Vagina (tissue), 2 donors: ENCODE results near the gene CLEC4E. TPM values are rescaled to one million over a fixed set of nuclear protein-coding genes. Genes with fewer than 3 reads are reported as not detected.

Experiments used
- DNase-seq, 2 donors: peaks; one replicate each; pipeline ENCODE4 v3.0.0-alpha.2; 2017; ENCODE audit errors: extremely low spot score in 2 of 2
- H3K27ac ChIP-seq: fragments of 200-600 bp; sonication (generic); one replicate; pipeline ENCODE4 v1.5.1; 2019
- H3K27me3 ChIP-seq: fragments of 200-600 bp; sonication (generic); one replicate; pipeline ENCODE4 v1.5.1; 2019
- H3K36me3 ChIP-seq, 2 donors: fragments of 200-600 bp; sonication (generic); one replicate each; pipeline ENCODE4 v1.5.1; 2017 to 2019
- H3K4me1 ChIP-seq: fragments of 200-600 bp; sonication (generic); one replicate; pipeline ENCODE4 v1.5.1; 2019
- H3K4me3 ChIP-seq, 2 donors: fragments of 200-600 bp; sonication (generic); 1 replicate in 1 of 2; 2 replicates in 1 of 2; pipeline ENCODE4 v1.5.1; 2016 to 2019
- H3K9me3 ChIP-seq: fragments of 200-600 bp; sonication (generic); one replicate; pipeline ENCODE4 v1.5.1; 2019
- CTCF ChIP-seq, 3 experiments: fragments of 450-650 bp in 2 of 3; fragments of 200-600 bp in 1 of 3; sonication (generic) in 1 of 3; IDR thresholded peaks; one replicate each; pipeline ENCODE4 v1.5.1; 2017 to 2019; ENCODE audit warnings: antibody characterized with exemption in 3 of 3, mild to moderate bottlenecking in 2 of 3, moderate library complexity in 2 of 3
- POLR2A ChIP-seq, 2 donors: fragments of 450-650 bp; IDR thresholded peaks; one replicate each; pipeline ENCODE4 v1.6.1; 2017; ENCODE audit warnings: antibody characterized with exemption in 2 of 2, mild to moderate bottlenecking in 2 of 2, moderate library complexity in 2 of 2
- POLR2AphosphoS5 ChIP-seq, 2 donors: sonication (generic); formaldehyde crosslinking; IDR thresholded peaks; one replicate each; pipeline ENCODE4 v1.9.0; 2017; ENCODE audit warnings: antibody characterized with exemption in 2 of 2, mild to moderate bottlenecking in 2 of 2, low read depth in 1 of 2; ENCODE audit not compliant: insufficient read depth in 1 of 2
- intact Hi-C: fragments of 100-400 bp; cut with DNase I; formaldehyde crosslinking; loops from one replicate; pipeline ENCODE4 v1.15.1; 2023
- total RNA-seq: library from RNA; depleted of rRNA; stranded (reverse); fragments of >200 nt; gene quantifications from one replicate; pipeline ENCODE4 v1.2.3, GENCODE V29; 2016

Gene CLEC4E
- total RNA-seq, 1 donor from 2014 or later, result not detected

GRCh38 chr12:8561011-8561410 is 20.3 kb upstream of the CLEC4E start:
- Histone ChIP-seq H3K27me3 (no peaks in the 10 kb centered on the region), H3K4me3 (no peak overlapping the region), H3K36me3 (no peaks in the 10 kb centered on the region), H3K4me1 (no peaks in the 10 kb centered on the region), H3K27ac (no peak overlapping the region), H3K9me3 (no peaks in the 10 kb centered on the region)
- intact Hi-C loops, result no loop called here
- TF ChIP-seq POLR2A (IDR thresholded peaks at IDR 0.05), result no peak
- no peak for TF ChIP-seq POLR2AphosphoS5 (IDR thresholded peaks at IDR 0.05; ENCODE audit: insufficient read depth in 1 of 2, low read depth in 1 of 2)
- TF ChIP-seq CTCF (IDR thresholded peaks at IDR 0.05), result no peak
- no peak for DNase-seq

GRCh38 chr12:8559676-8560075 is 19.0 kb upstream of the CLEC4E start:
- Histone ChIP-seq H3K36me3 (no peaks in the 10 kb centered on the region), H3K4me1 (no peaks in the 10 kb centered on the region), H3K9me3 (no peaks in the 10 kb centered on the region), H3K27me3 (no peaks in the 10 kb centered on the region), H3K27ac (no peak overlapping the region), H3K4me3 (no peak overlapping the region)
- intact Hi-C loops, result no loop called here
- no peak for DNase-seq
- TF ChIP-seq POLR2AphosphoS5 (IDR thresholded peaks at IDR 0.05; ENCODE audit: insufficient read depth in 1 of 2, low read depth in 1 of 2) (no peak), CTCF (IDR thresholded peaks at IDR 0.05) (no peak), POLR2A (IDR thresholded peaks at IDR 0.05) (no peak)

- Histone ChIP-seq H3K9me3 (no peaks in the 10 kb centered on the region), H3K4me1 (no peaks in the 10 kb centered on the region), H3K27ac (no peak overlapping the region), H3K36me3 (no peaks in the 10 kb centered on the region), H3K4me3 (no peak overlapping the region), H3K27me3 (no peaks in the 10 kb centered on the region)
- DNase-seq, result no peak
- TF ChIP-seq POLR2AphosphoS5 (IDR thresholded peaks at IDR 0.05; ENCODE audit: insufficient read depth in 1 of 2, low read depth in 1 of 2) (no peak), POLR2A (IDR thresholded peaks at IDR 0.05) (no peak), CTCF (IDR thresholded peaks at IDR 0.05) (no peak)
- intact Hi-C loops, result no loop called here
These were observed 15.9 kb upstream of the CLEC4E start for GRCh38 chr12:8556531-8557097.

DNA sequence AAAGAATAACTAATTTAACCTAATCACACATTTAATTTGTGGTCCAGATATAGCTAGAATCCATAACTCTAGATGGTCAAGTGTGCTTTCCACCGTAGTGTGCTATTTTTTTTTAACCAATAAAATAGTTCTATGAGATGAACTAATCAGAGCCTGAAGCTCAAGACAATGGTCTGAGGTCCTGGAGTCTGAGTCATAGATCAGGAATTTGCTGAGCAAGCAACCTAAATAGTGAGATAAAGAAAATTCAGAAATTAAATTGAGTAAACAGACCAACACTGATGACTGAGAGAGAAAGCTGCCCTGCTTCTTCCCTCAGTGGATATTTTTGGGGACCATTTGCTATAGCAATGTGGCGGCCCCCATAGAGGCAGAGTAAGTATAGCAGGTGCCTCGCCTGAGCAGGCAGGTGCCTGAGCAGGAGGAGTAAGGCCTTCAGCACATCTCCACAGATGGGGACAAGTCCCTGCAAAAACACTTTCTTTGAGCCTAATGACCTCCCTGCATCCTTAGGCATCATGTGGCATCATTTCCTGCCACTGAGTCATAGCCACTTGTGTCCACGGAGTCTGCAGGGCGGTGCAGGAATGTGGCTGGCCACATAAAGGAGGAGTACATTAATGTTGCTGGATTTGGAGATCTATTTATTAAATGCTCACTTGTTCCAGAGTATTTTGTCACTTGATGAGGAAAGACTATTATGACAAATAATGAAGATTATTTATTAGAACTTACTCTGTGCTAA is 13.9 kb upstream of the CLEC4E start:
- no peak for DNase-seq
- no peaks in the 10 kb centered on the region for H3K36me3 ChIP-seq
- TF ChIP-seq POLR2A (IDR thresholded peaks at IDR 0.05) (no peak), POLR2AphosphoS5 (IDR thresholded peaks at IDR 0.05; ENCODE audit: insufficient read depth in 1 of 2, low read depth in 1 of 2) (no peak), CTCF (IDR thresholded peaks at IDR 0.05) (no peak)
- intact Hi-C loops, result no loop called here
- H3K4me3 ChIP-seq, result no peak overlapping the region
- H3K27me3 ChIP-seq, result no peaks in the 10 kb centered on the region
- H3K4me1 ChIP-seq, result no peaks in the 10 kb centered on the region
- H3K27ac ChIP-seq, result no peak overlapping the region
- H3K9me3 ChIP-seq, result no peaks in the 10 kb centered on the region

DNA sequence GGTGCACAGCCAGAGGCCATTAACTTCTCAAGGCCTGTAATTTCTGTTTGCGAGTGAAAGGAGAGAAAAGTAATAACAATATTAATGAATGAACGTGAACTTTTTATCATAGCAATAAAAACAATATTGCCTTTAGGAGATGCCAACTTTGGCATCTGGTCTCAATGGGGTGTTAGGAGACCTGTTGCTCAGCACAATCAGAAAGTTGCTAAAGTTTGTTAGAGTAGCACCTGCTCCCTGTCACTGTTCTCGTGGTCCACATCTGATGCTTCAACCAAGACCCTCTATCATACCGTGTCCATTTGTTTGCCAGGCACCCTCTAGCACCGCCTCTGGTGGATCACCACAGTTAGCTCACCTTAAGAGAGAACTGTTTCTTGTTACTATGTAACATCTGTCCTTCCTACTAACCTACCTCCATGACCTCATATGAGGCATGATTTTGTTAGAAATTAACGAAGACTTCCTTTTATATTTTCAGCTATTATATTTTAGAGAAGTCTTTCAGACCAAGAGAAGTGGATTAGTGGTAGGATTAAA is 12.5 kb upstream of the CLEC4E start:
- Histone ChIP-seq H3K27ac (no peak overlapping the region), H3K27me3 (no peaks in the 10 kb centered on the region), H3K9me3 (no peaks in the 10 kb centered on the region), H3K4me1 (no peaks in the 10 kb centered on the region), H3K4me3 (no peak overlapping the region), H3K36me3 (no peaks in the 10 kb centered on the region)
- intact Hi-C loops, result no loop called here
- no peak for DNase-seq
- TF ChIP-seq POLR2A (IDR thresholded peaks at IDR 0.05) (no peak), POLR2AphosphoS5 (IDR thresholded peaks at IDR 0.05; ENCODE audit: insufficient read depth in 1 of 2, low read depth in 1 of 2) (no peak), CTCF (IDR thresholded peaks at IDR 0.05) (no peak)
